DND-41 (cell line): ENCODE data around the gene SNN.

ENCODE experiments used
- EZH2 ChIP-seq: IDR thresholded peaks from 3 replicates; pipeline ENCODE4 v1.6.1; 2012; ENCODE audit warnings: borderline replicate concordance, low read depth, mild to moderate bottlenecking, moderate library complexity, low read length, inconsistent platforms; ENCODE audit not compliant: severe bottlenecking
- TF ChIP-seq, protein P1 (sequence below): IDR thresholded peaks from 2 replicates; pipeline ENCODE4 v1.5.1; 2012; ENCODE audit warnings: borderline replicate concordance, low read length, moderate library complexity, mild to moderate bottlenecking; ENCODE audit not compliant: poor library complexity, severe bottlenecking; ENCODE audit errors: extremely low read depth

DNA sequence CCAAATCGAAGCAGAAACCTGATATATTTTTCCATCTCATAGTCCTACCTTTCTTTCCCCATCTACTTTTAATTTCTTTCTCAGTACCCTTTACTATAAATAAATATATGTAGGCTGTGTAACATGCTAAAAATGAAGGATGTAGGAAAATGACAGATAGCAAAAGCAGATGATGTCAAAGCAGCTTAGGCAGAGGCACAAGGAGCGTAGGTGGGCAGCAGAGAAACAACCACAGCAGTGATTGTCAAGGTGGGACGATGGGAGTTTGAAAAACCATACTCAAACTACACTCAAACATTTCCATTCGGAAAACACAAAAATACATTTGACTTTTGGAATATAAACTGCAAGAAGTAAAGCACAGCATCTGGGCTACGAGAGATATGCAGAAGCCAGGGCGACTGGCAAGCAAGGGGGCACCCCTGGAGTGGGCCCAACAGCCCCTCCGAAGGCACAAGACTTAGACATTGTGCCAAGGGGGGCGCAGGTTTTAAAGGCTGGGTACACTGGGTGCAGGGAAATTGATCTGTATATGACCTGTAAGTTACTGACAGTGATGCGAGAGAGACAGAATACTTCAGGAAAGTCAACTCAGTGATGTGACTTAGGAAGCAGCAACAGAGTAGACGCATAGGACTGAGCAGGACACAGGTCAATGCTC, 31.1 kb downstream of the SNN start:
- TF ChIP-seq, protein P1, sequence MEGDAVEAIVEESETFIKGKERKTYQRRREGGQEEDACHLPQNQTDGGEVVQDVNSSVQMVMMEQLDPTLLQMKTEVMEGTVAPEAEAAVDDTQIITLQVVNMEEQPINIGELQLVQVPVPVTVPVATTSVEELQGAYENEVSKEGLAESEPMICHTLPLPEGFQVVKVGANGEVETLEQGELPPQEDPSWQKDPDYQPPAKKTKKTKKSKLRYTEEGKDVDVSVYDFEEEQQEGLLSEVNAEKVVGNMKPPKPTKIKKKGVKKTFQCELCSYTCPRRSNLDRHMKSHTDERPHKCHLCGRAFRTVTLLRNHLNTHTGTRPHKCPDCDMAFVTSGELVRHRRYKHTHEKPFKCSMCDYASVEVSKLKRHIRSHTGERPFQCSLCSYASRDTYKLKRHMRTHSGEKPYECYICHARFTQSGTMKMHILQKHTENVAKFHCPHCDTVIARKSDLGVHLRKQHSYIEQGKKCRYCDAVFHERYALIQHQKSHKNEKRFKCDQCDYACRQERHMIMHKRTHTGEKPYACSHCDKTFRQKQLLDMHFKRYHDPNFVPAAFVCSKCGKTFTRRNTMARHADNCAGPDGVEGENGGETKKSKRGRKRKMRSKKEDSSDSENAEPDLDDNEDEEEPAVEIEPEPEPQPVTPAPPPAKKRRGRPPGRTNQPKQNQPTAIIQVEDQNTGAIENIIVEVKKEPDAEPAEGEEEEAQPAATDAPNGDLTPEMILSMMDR: no peak
- TF ChIP-seq EZH2: no peak
